Ishikawa (cell line): ENCODE data around the gene ADCY4.

Experiments
- CEBPB ChIP-seq: IDR thresholded peaks from 2 replicates; pipeline ENCODE4 v1.6.1; 2012
- CREB1 ChIP-seq: IDR thresholded peaks from 2 replicates; pipeline ENCODE4 v1.6.1; 2012; ENCODE audit warnings: low read depth
- EGR1 ChIP-seq: IDR thresholded peaks from 2 replicates; pipeline ENCODE4 v1.6.1; 2012
- EP300 ChIP-seq: IDR thresholded peaks from 2 replicates; pipeline ENCODE4 v1.6.1; 2012; ENCODE audit warnings: borderline replicate concordance
- FOXM1 ChIP-seq: IDR thresholded peaks from 2 replicates; pipeline ENCODE4 v1.6.1; 2012; ENCODE audit warnings: low read depth, borderline replicate concordance
- MAX ChIP-seq: IDR thresholded peaks from 2 replicates; pipeline ENCODE4 v1.6.1; 2012
- NFIC ChIP-seq: IDR thresholded peaks from 2 replicates; pipeline ENCODE4 v1.6.1; 2012
- RAD21 ChIP-seq: IDR thresholded peaks from 2 replicates; pipeline ENCODE4 v1.6.1; 2012; ENCODE audit warnings: low read depth
- REST ChIP-seq: IDR thresholded peaks from 2 replicates; pipeline ENCODE4 v1.6.1; 2012; ENCODE audit warnings: low read depth, mild to moderate bottlenecking
- TAF1 ChIP-seq: IDR thresholded peaks from 2 replicates; pipeline ENCODE4 v1.6.1; 2012; ENCODE audit warnings: low read depth, mild to moderate bottlenecking
- TCF12 ChIP-seq: IDR thresholded peaks from 2 replicates; pipeline ENCODE4 v1.6.1; 2012; ENCODE audit warnings: low read depth
- TEAD4 ChIP-seq: IDR thresholded peaks from 2 replicates; pipeline ENCODE4 v1.6.1; 2012
- USF1 ChIP-seq: IDR thresholded peaks from 2 replicates; pipeline ENCODE4 v1.6.1; 2012
- YY1 ChIP-seq: IDR thresholded peaks from 2 replicates; pipeline ENCODE4 v1.6.1; 2012; ENCODE audit warnings: low read depth
- ZBTB7A ChIP-seq: IDR thresholded peaks from 2 replicates; pipeline ENCODE4 v1.6.1; 2012; ENCODE audit warnings: low read depth

The ADCY4 gene

GRCh38 chr14:24367514-24368211 lies 32.8 kb upstream of the ADCY4 start, which contains the start of gene NFATC4:
TSS of gene NFATC4 (plus strand) at chr14:24368184. CDS start at chr14:24368341, 157 bp downstream.
- TF ChIP-seq MAX (0 out of 2 replicates have a peak, but pooled peaks have one; percentile 7), CREB1 (no peak), EP300 (no peak), NFIC (no peak), ZBTB7A (peak; percentile 81; the same call in 1 of the 2 replicates), EGR1 (no peak), TEAD4 (no peak), CEBPB (no peak), YY1 (no peak), FOXM1 (0 out of 2 replicates have a peak, but pooled peaks have one; percentile 5), TAF1 (no peak), RAD21 (no peak), REST (no peak), TCF12 (no peak), USF1 (no peak)

GRCh38 chr14:24366721-24367513 lies 32.0 kb upstream of the ADCY4 start:
- TF ChIP-seq EP300 (peak; percentile 69; the same call in 1 of the 2 replicates), REST (no peak), CREB1 (peak; percentile 58), RAD21 (no peak; the same call in 1 of the 2 replicates), MAX (peak; percentile 45), ZBTB7A (peak; percentile 83), NFIC (peak; percentile 74), TAF1 (0 out of 2 replicates have a peak, but pooled peaks have one; percentile 17), TEAD4 (peak; percentile 61), EGR1 (no peak), FOXM1 (peak; percentile 23; the same call in 1 of the 2 replicates), CEBPB (0 out of 2 replicates have a peak, but pooled peaks have one; percentile 35), USF1 (peak; percentile 76), TCF12 (peak; percentile 76), YY1 (peak; percentile 21; the same call in 1 of the 2 replicates)

GRCh38 chr14:24366413-24366720 lies 31.5 kb upstream of the ADCY4 start:
- TF ChIP-seq USF1 (no peak), CREB1 (no peak)

- no peak; the same call in 1 of the 2 replicates for TF ChIP-seq TCF12
- TF ChIP-seq ZBTB7A, result 0 out of 2 replicates have a peak, but pooled peaks have one; percentile 20
- no peak for TF ChIP-seq NFIC
- no peak for TF ChIP-seq CEBPB
- no peak; the same call in 1 of the 2 replicates for TF ChIP-seq YY1
- TF ChIP-seq USF1, result no peak
- TF ChIP-seq FOXM1, result no peak
- TF ChIP-seq REST, result no peak
- TF ChIP-seq MAX, result peak; percentile 2; the same call in 1 of the 2 replicates
- TF ChIP-seq EP300, result no peak
- TF ChIP-seq EGR1, result no peak
- TF ChIP-seq TEAD4, result peak; percentile 59
- peak; percentile 74 for TF ChIP-seq RAD21
- no peak for TF ChIP-seq CREB1
Measured at GRCh38 chr14:24365600-24366412, 30.9 kb upstream of the ADCY4 start.
